HEK293 (cell line): ENCODE results near the gene CACNA2D3.

ENCODE experiments used
- CTCF ChIA-PET: fragments of 350-600 bp; formaldehyde crosslinking; extraction: SDS; loops from one replicate; lab custom pipeline; 2021; ENCODE audit warnings: antibody characterized with exemption; lab: Yijun Ruan, JAX
- POLR2A ChIA-PET: fragments of 300-600 bp; formaldehyde crosslinking; extraction: SDS; loops from one replicate; lab custom pipeline; 2020; ENCODE audit warnings: antibody characterized with exemption, inconsistent platforms; lab: Yijun Ruan, JAX
- H3K27ac ChIP-seq: fragments of 200-500 bp; sonication (Bioruptor generic); 2 replicates; pipeline ENCODE4 v1.5.1; 2014; ENCODE audit warnings: low read depth, low read length, control low read depth, inconsistent platforms; ENCODE audit errors: extremely low read depth
- H3K36me3 ChIP-seq, 2 experiments: fragments of 200-500 bp in 1 of 2; sonication (Bioruptor generic) in 1 of 2; 1 replicate in 1 of 2; 2 replicates in 1 of 2; pipeline ENCODE4 v1.5.1; 2014 to 2017; ENCODE audit warnings: inconsistent platforms in 2 of 2, low read length in 2 of 2; ENCODE audit not compliant: control insufficient read depth in 2 of 2, insufficient read depth in 1 of 2
- H3K4me1 ChIP-seq: fragments of 200-500 bp; sonication (Bioruptor generic); 2 replicates; pipeline ENCODE4 v1.5.1; 2014; ENCODE audit warnings: mild to moderate bottlenecking, low read length, inconsistent platforms; ENCODE audit not compliant: control insufficient read depth, insufficient read depth
- H3K4me3 ChIP-seq: 2 replicates; pipeline ENCODE4 v1.5.1; 2011; ENCODE audit warnings: low read depth, mild to moderate bottlenecking, control low read depth, low read length, moderate library complexity
- H3K9me3 ChIP-seq: fragments of 200-500 bp; sonication (Bioruptor generic); 2 replicates; pipeline ENCODE4 v1.5.1; 2014; ENCODE audit warnings: low read depth, low read length, inconsistent platforms; ENCODE audit not compliant: control insufficient read depth, insufficient read depth
- ATF2 ChIP-seq: fragments of 450-650 bp; formaldehyde crosslinking; IDR thresholded peaks from 2 replicates; pipeline ENCODE4 v1.5.1; 2016; ENCODE audit warnings: missing biosample characterization, missing genetic modification characterization, low read depth
- FEZF1 ChIP-seq: fragments of 450-650 bp; formaldehyde crosslinking; IDR thresholded peaks from 2 replicates; pipeline ENCODE4 v1.5.1; 2016; ENCODE audit warnings: missing biosample characterization, missing genetic modification characterization
- GLIS1 ChIP-seq: fragments of 450-650 bp; formaldehyde crosslinking; IDR thresholded peaks from 2 replicates; pipeline ENCODE4 v1.5.1; 2016; ENCODE audit warnings: missing biosample characterization, missing genetic modification characterization
- GLIS2 ChIP-seq: fragments of 450-650 bp; formaldehyde crosslinking; IDR thresholded peaks from 2 replicates; pipeline ENCODE4 v1.5.1; 2016; ENCODE audit warnings: missing biosample characterization, missing genetic modification characterization
- HIC1 ChIP-seq: fragments of 450-650 bp; formaldehyde crosslinking; IDR thresholded peaks from 2 replicates; pipeline ENCODE4 v1.5.1; 2016; ENCODE audit warnings: missing biosample characterization, missing genetic modification characterization
- PRDM10 ChIP-seq: fragments of 450-650 bp; formaldehyde crosslinking; IDR thresholded peaks from 2 replicates; pipeline ENCODE4 v1.5.1; 2016; ENCODE audit warnings: missing biosample characterization, missing genetic modification characterization
- PRDM4 ChIP-seq: fragments of 450-650 bp; formaldehyde crosslinking; IDR thresholded peaks from 2 replicates; pipeline ENCODE4 v1.5.1; 2017; ENCODE audit warnings: missing biosample characterization, missing genetic modification characterization
- PRDM6 ChIP-seq: fragments of 450-650 bp; formaldehyde crosslinking; IDR thresholded peaks from 2 replicates; pipeline ENCODE4 v1.5.1; 2017; ENCODE audit warnings: missing biosample characterization, missing genetic modification characterization
- SCRT1 ChIP-seq: fragments of 450-650 bp; formaldehyde crosslinking; IDR thresholded peaks from 2 replicates; pipeline ENCODE4 v1.5.1; 2016; ENCODE audit warnings: missing biosample characterization, missing genetic modification characterization, borderline replicate concordance
- SCRT2 ChIP-seq: fragments of 450-650 bp; formaldehyde crosslinking; IDR thresholded peaks from 2 replicates; pipeline ENCODE4 v1.5.1; 2016; ENCODE audit warnings: missing biosample characterization, missing genetic modification characterization
- TRIM28 ChIP-seq: IDR thresholded peaks from 2 replicates; pipeline ENCODE4 v1.6.1; 2011; ENCODE audit warnings: low read length, control low read depth, borderline replicate concordance
- YY1 ChIP-seq: fragments of 450-650 bp; formaldehyde crosslinking; IDR thresholded peaks from 2 replicates; pipeline ENCODE4 v1.5.1; 2018; ENCODE audit warnings: missing biosample characterization, missing genetic modification characterization
- ZBTB21 ChIP-seq: fragments of 450-650 bp; formaldehyde crosslinking; IDR thresholded peaks from 2 replicates; pipeline ENCODE4 v1.5.1; 2017; ENCODE audit warnings: missing biosample characterization, missing genetic modification characterization
- ZFP37 ChIP-seq: fragments of 450-650 bp; formaldehyde crosslinking; IDR thresholded peaks from 2 replicates; pipeline ENCODE4 v1.5.1; 2016; ENCODE audit warnings: missing biosample characterization, missing genetic modification characterization
- ZNF184 ChIP-seq: fragments of 450-650 bp; IDR thresholded peaks from 2 replicates; pipeline ENCODE4 v1.5.1; 2018; ENCODE audit warnings: missing biosample characterization, mild to moderate bottlenecking, missing genetic modification characterization
- ZNF362 ChIP-seq: fragments of 450-650 bp; formaldehyde crosslinking; IDR thresholded peaks from 2 replicates; pipeline ENCODE4 v1.5.1; 2016; ENCODE audit warnings: missing biosample characterization, missing genetic modification characterization
- ZNF391 ChIP-seq: fragments of 450-650 bp; formaldehyde crosslinking; IDR thresholded peaks from 2 replicates; pipeline ENCODE4 v1.5.1; 2016; ENCODE audit warnings: low read depth, missing biosample characterization, missing genetic modification characterization, borderline replicate concordance
- ZNF513 ChIP-seq: fragments of 450-650 bp; IDR thresholded peaks from 2 replicates; pipeline ENCODE4 v1.5.1; 2018; ENCODE audit warnings: missing biosample characterization, missing genetic modification characterization
- ZNF544 ChIP-seq: fragments of 450-650 bp; formaldehyde crosslinking; IDR thresholded peaks from 2 replicates; pipeline ENCODE4 v1.5.0; 2017; ENCODE audit warnings: missing biosample characterization, missing genetic modification characterization
- ZNF624 ChIP-seq: fragments of 450-650 bp; formaldehyde crosslinking; IDR thresholded peaks from 2 replicates; pipeline ENCODE4 v1.5.1; 2017; ENCODE audit warnings: missing biosample characterization, missing genetic modification characterization
- ZNF626 ChIP-seq: fragments of 450-650 bp; sonication (Bioruptor Pico); formaldehyde crosslinking; IDR thresholded peaks from 2 replicates; pipeline ENCODE4 v1.5.1; 2018; ENCODE audit warnings: missing biosample characterization, missing genetic modification characterization, inconsistent platforms
- ZNF670 ChIP-seq: fragments of 450-650 bp; formaldehyde crosslinking; IDR thresholded peaks from 2 replicates; pipeline ENCODE4 v1.5.1; 2016; ENCODE audit warnings: missing biosample characterization, missing genetic modification characterization, low read depth

Gene CACNA2D3

GRCh38 chr3:54126551-54126950 is 4.2 kb downstream of the CACNA2D3 start (continued):
- TF ChIP-seq ATF2 (tag by site-specific recombination) (no peak), TRIM28 (no peak), GLIS2 (no peak)

- ChIA-PET POLR2A (no interaction called here), CTCF (no interaction called here)
- Histone ChIP-seq H3K36me3 (no peaks in the 10 kb centered on the region), H3K27ac (no peak overlapping the region), H3K4me1 (peaks cover 8% of the 10 kb centered on the region; the same call in 1 of the 2 replicates), H3K9me3 (no peaks in the 10 kb centered on the region), H3K4me3 (no peak overlapping the region)
- TF ChIP-seq ZNF391 = no peak
- no peak for TF ChIP-seq ZNF513
- no peak for TF ChIP-seq ZNF624 (tag by site-specific recombination)
- TF ChIP-seq ZNF544 (tag by site-specific recombination) = no peak
- TF ChIP-seq ZNF362 (tag by site-specific recombination) = no peak
- peak; percentile 42 for TF ChIP-seq FEZF1 (tag by site-specific recombination)
- no peak for TF ChIP-seq ZNF626
- peak; percentile 53; the same call in 1 of the 2 replicates for TF ChIP-seq PRDM4
- 0 out of 2 replicates have a peak, but pooled peaks have one; percentile 21 for TF ChIP-seq SCRT1 (tag by site-specific recombination)
- TF ChIP-seq HIC1 (tag by site-specific recombination) = no peak
- TF ChIP-seq GLIS1 = no peak
- no peak for TF ChIP-seq ZNF670
- TF ChIP-seq ZNF184 (tag by site-specific recombination) = no peak
- peak; percentile 67 for TF ChIP-seq SCRT2 (tag by site-specific recombination)
- no peak for TF ChIP-seq YY1 (tag by site-specific recombination)
- TF ChIP-seq ZBTB21 (tag by site-specific recombination) = no peak
- peak; percentile 48; the same call in 1 of the 2 replicates for TF ChIP-seq PRDM10
- TF ChIP-seq ZFP37 = no peak
- peak; percentile 69 for TF ChIP-seq PRDM6 (tag by site-specific recombination)
Measured at GRCh38 chr3:54127499-54128056, 5.2 kb downstream of the CACNA2D3 start.
